ENCODE measurements around the gene COQ5. TPM values are rescaled to one million over a fixed set of nuclear protein-coding genes. Genes with fewer than 3 reads are reported as not detected.
"Not testable (repeated sequence)": the region's sequence is repeated elsewhere in the genome, so short reads cannot be mapped to it uniquely, and the experiment has no call there.

COQ5 gene, protein sequence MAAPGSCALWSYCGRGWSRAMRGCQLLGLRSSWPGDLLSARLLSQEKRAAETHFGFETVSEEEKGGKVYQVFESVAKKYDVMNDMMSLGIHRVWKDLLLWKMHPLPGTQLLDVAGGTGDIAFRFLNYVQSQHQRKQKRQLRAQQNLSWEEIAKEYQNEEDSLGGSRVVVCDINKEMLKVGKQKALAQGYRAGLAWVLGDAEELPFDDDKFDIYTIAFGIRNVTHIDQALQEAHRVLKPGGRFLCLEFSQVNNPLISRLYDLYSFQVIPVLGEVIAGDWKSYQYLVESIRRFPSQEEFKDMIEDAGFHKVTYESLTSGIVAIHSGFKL
- 28.8 TPM for total RNA-seq

GRCh38 chr12:120528861-120529525 lies at the start of gene COQ5:
Gene COQ5 (minus strand): TSS chr12:120529158. CDS start chr12:120529141, 17 bp downstream.
- peak; percentile 91 for DNase-seq (ENCODE audit: low spot score)

- no peak for DNase-seq (ENCODE audit: low spot score)
These were observed 45.1 kb upstream of the COQ5 start for GRCh38 chr12:120574106-120574505.

DNA sequence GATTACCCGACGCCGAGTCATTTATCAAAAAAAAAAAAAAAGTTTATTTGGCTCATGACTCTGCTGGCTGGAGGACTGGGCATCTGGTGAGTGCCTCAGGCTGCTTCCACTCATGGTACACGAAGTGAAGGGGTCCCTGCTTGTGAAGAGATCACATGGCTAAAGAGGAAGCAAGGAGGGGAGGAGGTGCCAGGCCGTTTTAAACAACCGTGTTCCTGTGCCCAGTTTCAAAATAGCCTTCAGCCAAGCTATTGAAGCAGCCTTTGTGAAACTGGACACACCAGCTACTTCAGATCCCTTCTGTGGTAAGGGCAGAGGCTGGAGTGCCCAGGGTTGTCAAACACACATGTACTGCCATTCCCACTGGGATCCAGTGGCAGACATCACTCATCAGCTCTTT lies 44.6 kb upstream of the COQ5 start:
- DNase-seq (ENCODE audit: low spot score): no peak

GRCh38 chr12:120571299-120571698 lies 42.3 kb upstream of the COQ5 start:
- DNase-seq (ENCODE audit: low spot score): no peak

- no peak for DNase-seq (ENCODE audit: low spot score)
These were observed 34.5 kb upstream of the COQ5 start for GRCh38 chr12:120563495-120563894.

DNA sequence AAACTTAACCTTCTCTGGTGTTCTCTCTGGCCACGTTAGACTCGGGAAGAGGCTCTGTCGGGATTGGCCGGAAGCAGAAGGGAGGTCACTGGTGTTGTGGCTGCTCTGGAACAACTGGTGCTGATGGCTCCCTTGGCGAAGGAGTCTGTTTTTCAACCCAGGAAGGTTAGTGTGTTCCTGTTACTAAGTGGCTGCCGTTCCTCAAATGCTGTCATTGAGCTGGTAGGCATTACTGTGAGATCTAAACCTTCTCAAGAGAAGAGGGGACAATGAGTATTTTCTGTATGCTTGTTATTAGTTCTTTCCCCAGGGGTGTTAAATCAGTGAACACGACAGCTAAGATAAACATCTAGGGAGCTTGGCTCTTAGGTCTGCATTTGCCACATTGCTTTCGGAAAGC lies 33.9 kb upstream of the COQ5 start:
- no peak for DNase-seq (ENCODE audit: low spot score)

DNA sequence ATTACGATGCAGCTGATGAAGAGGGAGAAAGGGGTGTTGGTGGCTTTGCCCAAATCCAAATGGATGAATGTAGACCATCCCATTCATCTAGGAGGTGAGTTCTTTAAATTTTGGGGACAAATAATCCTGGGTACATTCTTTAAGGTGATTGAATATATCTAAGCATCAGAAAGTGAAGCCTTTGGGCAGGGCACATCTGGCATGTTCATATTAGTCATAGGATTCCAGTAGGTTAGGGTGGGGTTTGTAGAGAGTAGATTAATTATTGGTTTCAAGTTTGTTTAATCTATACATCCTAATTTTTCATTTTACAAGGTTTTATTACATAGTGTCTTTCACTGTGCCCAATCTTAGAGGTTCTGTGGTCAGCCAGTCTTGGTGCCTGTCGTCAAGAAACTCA lies 28.6 kb upstream of the COQ5 start:
- no peak for DNase-seq (ENCODE audit: low spot score)

GRCh38 chr12:120554678-120555077 lies 25.7 kb upstream of the COQ5 start:
- DNase-seq (ENCODE audit: low spot score): no peak

DNA sequence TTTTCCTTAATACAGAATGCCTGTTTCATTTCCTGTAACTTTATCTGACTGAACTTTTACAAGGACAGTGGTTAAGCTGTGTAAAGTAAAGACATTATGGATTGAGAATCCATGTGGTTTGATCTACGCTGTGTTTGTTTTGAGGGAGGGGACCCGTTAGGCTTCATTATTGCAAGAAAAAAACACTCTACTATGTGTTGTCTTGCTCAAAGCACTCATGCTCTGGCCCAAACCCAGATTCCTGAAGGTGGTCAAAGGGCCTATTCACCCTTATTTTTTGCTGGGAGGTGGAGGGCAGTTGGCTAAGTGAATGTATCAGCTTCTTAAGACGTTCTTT lies 17.1 kb upstream of the COQ5 start:
- DNase-seq (ENCODE audit: low spot score): no peak

DNA sequence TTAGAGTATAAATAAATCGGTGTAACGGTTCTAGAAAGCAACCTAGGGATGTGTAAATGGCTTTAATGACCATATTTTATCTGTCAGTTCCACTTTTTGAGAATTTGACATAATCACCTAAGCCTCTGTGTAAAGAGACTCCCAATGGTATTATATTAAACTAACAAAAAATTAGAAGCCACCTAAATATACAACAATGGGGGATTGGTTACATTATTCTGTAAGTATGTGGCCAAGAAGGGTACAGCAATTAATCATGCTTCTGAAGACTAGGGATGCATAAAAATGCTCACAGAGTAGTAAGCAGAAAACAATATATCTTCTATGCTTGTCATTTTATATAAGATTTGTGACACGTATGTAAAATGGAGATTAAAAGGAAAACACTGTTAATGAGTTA lies 15.7 kb upstream of the COQ5 start:
- no peak for DNase-seq (ENCODE audit: low spot score)

DNA sequence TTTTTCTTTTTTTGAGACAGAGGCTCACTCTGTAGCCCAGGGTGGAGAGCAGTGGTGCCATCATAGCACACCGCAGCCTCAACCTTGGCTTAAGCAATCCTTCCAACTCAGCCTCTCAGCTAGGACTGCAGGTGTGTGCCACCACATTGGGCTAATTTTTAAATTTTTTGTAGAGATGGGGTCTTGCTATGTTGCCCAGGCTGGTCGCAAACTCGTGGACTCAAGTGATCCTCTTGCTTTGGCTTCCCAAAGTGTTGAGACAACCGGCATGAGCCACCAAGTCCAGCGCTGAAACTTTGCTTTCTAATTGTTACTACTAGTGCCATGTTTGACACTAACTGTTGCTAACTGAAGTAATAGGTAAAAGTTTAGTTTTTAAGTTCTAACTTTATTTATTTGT lies 13.2 kb upstream of the COQ5 start:
- no peak for DNase-seq (ENCODE audit: low spot score)

DNA sequence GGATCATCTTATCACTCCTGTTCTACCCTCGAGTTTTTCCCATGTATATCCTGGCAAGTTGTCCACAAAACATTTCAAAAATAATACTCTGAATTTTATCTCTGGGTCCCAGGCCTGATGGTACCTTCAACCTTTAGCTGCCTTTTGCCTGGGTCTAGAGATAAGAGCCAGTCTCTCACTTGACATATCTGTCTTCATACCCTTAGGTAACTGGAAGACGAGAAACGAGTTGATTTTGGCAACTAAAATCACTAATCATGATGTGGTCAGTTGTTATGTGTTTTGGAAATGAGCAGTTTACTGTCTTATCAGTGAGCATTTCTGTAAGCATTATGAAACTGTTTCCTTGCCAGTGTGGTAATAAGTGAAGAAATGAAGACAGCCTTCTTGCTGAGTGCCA lies 11.5 kb upstream of the COQ5 start:
- no peak for DNase-seq (ENCODE audit: low spot score)

GRCh38 chr12:120539303-120539702 lies 10.3 kb upstream of the COQ5 start:
- DNase-seq (ENCODE audit: low spot score): no peak

- DNase-seq (ENCODE audit: low spot score): peak; percentile 69
These were observed 9.6 kb upstream of the COQ5 start for GRCh38 chr12:120538281-120539156.

- no peak for DNase-seq (ENCODE audit: low spot score)
These were observed 8.9 kb upstream of the COQ5 start for GRCh38 chr12:120537856-120538220.

DNA sequence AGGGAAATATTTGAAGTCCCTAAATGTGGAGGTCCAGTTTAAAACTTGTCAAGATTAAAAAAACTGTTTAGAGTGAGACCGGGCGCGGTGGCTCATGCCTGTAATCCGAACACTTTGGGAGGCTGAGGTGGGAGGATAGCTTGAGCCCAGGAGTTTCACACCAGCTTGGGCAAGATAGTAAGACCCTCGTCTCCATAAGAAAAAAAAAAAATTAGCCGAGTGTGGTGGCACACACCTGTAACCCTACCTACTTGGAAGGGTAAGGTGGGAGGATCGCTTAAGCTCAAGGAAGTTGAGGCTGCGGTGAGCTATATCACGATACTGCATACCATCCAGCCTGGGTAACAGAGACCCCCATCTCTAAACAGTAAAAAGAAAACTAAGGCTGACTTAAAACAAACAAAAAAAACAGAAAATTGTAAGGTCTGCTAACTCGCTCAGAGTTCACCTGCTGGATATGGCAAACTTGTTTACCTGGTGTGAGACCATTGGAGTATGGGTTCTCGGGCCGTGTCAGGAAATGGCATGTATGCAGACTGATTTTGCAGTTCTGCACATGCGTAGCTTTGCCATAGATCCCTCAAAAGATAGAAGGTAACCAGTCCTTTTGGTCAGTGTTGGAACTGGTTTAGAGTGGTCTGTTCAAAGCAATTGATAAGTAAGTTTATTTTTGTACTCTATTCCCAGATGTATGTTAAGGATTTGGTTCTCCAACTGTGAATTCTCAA lies 7.3 kb upstream of the COQ5 start:
- no peak for DNase-seq (ENCODE audit: low spot score)

DNA sequence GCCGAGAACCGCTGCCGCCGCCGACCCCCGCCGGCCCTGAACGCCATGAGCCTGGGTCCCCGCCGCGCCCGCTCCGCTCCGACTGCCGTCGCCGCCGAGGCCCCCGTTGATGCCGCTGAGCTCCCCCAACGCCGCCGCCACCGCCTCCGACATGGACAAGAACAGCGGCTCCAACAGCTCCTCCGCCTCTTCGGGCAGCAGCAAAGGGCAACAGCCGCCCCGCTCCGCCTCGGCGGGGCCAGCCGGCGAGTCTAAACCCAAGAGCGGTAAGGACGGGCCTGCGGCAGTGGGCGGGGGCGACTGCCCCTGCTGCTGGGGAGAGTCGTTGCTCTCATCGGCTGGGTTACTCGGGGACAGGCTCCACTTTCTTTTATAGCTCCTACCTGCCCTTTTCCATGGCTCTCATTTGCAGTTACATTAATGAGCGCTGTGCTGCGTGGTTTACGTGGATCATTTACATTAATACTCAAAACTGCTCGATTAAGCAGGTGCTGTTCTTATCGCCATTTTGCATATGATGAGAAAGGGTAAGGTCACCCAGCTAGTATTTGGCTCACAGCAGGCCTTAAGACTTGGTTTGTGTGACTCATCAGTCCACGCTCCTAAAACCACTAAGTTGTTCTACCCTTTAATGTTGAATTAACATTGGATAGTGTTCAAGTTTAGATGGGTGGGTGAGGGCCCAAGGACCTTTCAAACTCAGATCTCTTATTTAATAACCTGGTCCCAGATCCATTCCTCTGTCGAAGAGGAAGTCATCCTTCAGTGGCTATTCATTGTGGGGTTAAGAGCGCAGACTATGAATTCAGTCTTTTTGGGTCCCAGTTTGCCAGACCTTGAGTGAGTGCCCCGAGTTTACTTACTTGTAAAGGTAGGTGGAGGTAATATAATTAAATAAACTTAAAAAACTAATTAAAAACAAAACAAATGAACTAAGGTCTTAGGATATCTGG lies 6.0 kb upstream of the COQ5 start:
- DNase-seq (ENCODE audit: low spot score): peak; percentile 54

GRCh38 chr12:120534203-120534702 lies 5.3 kb upstream of the COQ5 start, which contains the start of gene RNF10:
Gene RNF10 (plus strand): TSS chr12:120534356. CDS start chr12:120534812, 456 bp downstream.
- DNase-seq (ENCODE audit: low spot score): peak; percentile 85

DNA sequence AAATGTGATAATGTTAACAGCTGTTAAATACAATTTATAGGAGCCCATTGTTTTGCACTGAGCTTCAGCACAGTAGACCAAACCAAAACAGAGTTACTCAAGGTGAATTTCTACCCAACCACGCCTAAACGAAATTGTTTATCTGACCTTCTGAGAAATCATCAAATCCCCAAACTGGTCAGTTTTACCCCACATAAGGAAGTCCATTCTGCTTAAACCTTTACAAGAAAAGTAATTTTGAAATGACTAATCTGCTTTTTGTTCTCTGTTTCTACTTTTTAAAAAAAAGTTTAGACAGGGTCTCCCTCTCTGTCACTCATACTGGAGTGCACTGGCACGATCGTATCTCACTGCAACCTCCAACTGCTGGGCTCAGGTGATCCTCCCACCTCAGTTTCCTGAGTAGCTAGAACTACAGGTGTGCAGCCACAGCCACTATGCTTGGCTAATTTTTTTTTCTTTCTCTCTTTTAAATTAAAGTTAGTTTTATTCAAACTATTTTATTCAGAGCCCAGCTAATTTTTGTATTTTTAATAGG lies 3.8 kb upstream of the COQ5 start:
- no peak for DNase-seq (ENCODE audit: low spot score)

- DNase-seq (ENCODE audit: low spot score): not testable (repeated sequence)
These were observed 1.4 kb upstream of the COQ5 start for GRCh38 chr12:120530418-120530761.
